Pancreas (tissue), 10 donors: ENCODE data around the gene CD36. TPM values are rescaled to one million over a fixed set of nuclear protein-coding genes. Genes with fewer than 3 reads are reported as not detected.

Source experiments
- ATAC-seq, 4 donors: fragments of 200-7000 bp; cut with Tn5 transposase; one replicate each; pipeline versions ENCODE4 v1.8.0 to v1.9.1; 2020; ENCODE audit warnings: mild to moderate bottlenecking in 4 of 4, moderate library complexity in 4 of 4
- DNase-seq, 6 donors: peaks; one replicate each; pipeline ENCODE4 v3.0.0-alpha.2; 2020
- FAIRE-seq: peaks from 2 replicates; lab custom pipeline; 2012; peaks lifted over from hg19 to GRCh38; lab: Jason Lieb, UNC
- H3K27ac ChIP-seq, 4 donors: fragments of 200-600 bp; sonication (generic); 1 replicate in 3 of 4; 2 replicates in 1 of 4; pipeline versions ENCODE4 v1.5.0 to v1.8.0; 2020
- H3K27me3 ChIP-seq, 4 donors: fragments of 200-600 bp; one replicate each; pipeline ENCODE4 v1.8.0; 2021
- H3K36me3 ChIP-seq, 3 donors: fragments of 200-600 bp; sonication (generic) in 1 of 3; one replicate each; pipeline versions ENCODE4 v1.5.0 to v1.8.0; 2020 to 2021
- H3K4me1 ChIP-seq, 3 donors: fragments of 200-600 bp; one replicate each; pipeline ENCODE4 v1.8.0; 2021
- H3K4me3 ChIP-seq, 4 donors: fragments of 200-600 bp; sonication (generic) in 2 of 4; one replicate each; pipeline versions ENCODE4 v1.5.0 to v1.8.0; 2020 to 2021
- H3K9me3 ChIP-seq, 4 donors: fragments of 200-600 bp; one replicate each; pipeline ENCODE4 v1.8.0; 2021
- WGBS, 2 donors: extraction: QIAGEN DNeasy Blood & Tissue Kit; methylation state at CpG; one replicate each; pipeline ENCODE4 v1.1.7; 2013; 5-methylcytosine and 5-hydroxymethylcytosine counted together
- intact Hi-C, 3 donors: fragments of 100-400 bp; cut with DNase I; formaldehyde crosslinking; loops; one replicate each; pipeline versions ENCODE4 v1.11.1 to v1.14.2; 2022
- polyA plus RNA-seq, 2 donors: library from polyadenylated mRNA; stranded (reverse); fragments of 200-250 nt; gene quantifications; one replicate each; pipeline ENCODE4 v1.2.3, GENCODE V29; 2013
- total RNA-seq, 6 donors: library from RNA; stranded (reverse); fragmentation: NEBNext Ultra II Directional in 4 of 6; extraction: Animal tissue kit (Norgen Biotek cat#: 25700) in 4 of 6; gene quantifications; one replicate each; pipeline versions ENCODE4 v1.2.1 to v1.2.4, GENCODE V29; 2021 to 2023
- TF ChIP-seq, protein P1 (sequence below), 4 donors: fragments of 200-600 bp; sonication (generic) in 3 of 4; IDR thresholded peaks; one replicate each; pipeline versions ENCODE4 v1.5.0 to v1.8.0; 2021; ENCODE audit warnings: antibody characterized with exemption in 4 of 4
- donor health status: healthy with polysubstance abuse.
- donor health status: DM: no; HTN: no; CAD: no; lungs with moderate emphysema.
- donor health status: DM: no; HTN: no; CAD: no.
- donor health status: control.
- donor health status: control.
- donor health status: Bipolar disorder and iron deficiency.
- donor health status: DM: yes; HTN: yes; CAD: no.
- donor health status: DM: no; HTN: no; CAD: no.
- donor health status: DM: no; HTN: no; CAD: no.
- donor health status: DM: yes; HTN: yes; CAD: no.

Gene CD36
- total and polyA plus RNA-seq, 8 donors: 9.8 to 25.0 (median 16.3) TPM

DNA sequence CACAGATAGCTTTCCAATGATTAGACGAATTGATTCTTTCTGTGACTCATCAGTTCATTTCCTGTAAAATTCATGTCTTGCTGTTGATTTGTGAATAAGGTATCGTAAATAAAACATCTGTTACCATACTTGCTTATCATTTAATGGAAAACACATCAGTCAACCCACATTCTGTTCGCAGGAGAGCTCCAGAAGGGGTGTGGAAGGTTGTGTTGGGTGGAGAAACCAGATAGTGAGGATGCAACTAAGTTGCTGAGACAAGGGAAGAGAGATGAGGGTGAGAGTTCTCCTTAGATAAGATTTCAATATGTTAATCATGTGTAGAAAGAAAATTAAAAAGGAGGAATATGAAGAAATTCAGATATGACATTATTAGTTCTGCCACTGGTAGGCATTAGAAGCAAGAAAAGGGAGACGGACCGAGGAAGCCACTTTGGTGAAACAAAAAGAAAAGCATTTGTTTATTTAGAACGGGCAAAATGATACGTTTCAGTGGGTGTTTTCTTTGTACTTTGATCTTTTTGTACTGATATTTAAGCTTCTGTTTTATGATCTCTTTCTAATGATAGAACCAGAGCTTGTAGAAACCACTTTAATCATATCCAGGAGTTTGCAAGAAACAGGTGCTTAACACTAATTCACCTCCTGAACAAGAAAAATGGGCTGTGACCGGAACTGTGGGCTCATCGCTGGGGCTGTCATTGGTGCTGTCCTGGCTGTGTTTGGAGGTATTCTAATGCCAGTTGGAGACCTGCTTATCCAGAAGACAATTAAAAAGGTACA lies 7.8 kb downstream of the CD36 start:
- H3K4me1 ChIP-seq: no peaks in the 10 kb centered on the region
- DNase-seq: no peak
- no peaks in the 10 kb centered on the region for H3K36me3 ChIP-seq
- no peak for FAIRE-seq
- ATAC-seq: no peak
- H3K27ac ChIP-seq: no peak overlapping the region
- WGBS, 2 donors: 62 to 63% methylated on average over 9 of the region's 9 CpGs
- no peaks in the 10 kb centered on the region for H3K27me3 ChIP-seq
- TF ChIP-seq, protein P1, sequence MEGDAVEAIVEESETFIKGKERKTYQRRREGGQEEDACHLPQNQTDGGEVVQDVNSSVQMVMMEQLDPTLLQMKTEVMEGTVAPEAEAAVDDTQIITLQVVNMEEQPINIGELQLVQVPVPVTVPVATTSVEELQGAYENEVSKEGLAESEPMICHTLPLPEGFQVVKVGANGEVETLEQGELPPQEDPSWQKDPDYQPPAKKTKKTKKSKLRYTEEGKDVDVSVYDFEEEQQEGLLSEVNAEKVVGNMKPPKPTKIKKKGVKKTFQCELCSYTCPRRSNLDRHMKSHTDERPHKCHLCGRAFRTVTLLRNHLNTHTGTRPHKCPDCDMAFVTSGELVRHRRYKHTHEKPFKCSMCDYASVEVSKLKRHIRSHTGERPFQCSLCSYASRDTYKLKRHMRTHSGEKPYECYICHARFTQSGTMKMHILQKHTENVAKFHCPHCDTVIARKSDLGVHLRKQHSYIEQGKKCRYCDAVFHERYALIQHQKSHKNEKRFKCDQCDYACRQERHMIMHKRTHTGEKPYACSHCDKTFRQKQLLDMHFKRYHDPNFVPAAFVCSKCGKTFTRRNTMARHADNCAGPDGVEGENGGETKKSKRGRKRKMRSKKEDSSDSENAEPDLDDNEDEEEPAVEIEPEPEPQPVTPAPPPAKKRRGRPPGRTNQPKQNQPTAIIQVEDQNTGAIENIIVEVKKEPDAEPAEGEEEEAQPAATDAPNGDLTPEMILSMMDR (IDR thresholded peaks at IDR 0.05): no peak
- intact Hi-C loops: no loop called here
- H3K9me3 ChIP-seq: no peaks in the 10 kb centered on the region
- H3K4me3 ChIP-seq: no peak overlapping the region

DNA sequence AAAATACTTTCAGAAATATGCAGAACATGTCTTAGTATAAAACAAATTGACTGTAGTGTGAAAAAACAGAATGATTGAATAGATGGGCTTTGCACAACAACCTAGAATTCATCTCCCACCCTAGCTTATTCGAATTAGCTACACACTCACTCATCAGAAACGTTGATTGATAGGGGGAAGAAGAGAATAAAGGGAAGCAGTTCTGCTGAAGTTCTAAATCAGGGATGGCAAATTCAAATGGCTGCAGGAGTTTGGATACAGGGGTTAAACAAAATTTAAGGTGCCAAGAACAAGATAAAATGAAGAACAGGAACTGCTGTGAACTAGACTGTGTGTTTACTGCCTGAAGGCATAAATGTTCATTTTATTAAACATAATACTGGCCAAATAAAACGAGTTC lies 9.0 kb downstream of the CD36 start:
- DNase-seq (no peak), ATAC-seq (no peak), FAIRE-seq (no peak)
- TF ChIP-seq, protein P1 (IDR thresholded peaks at IDR 0.05): no peak
- H3K9me3 ChIP-seq: no peaks in the 10 kb centered on the region
- 49 to 51% methylated on average over 3 of the region's 3 CpGs for WGBS, 2 donors
- no peak overlapping the region for H3K4me3 ChIP-seq
- no peak overlapping the region for H3K27ac ChIP-seq
- no peaks in the 10 kb centered on the region for H3K36me3 ChIP-seq
- intact Hi-C loops: no loop called here
- H3K4me1 ChIP-seq: no peaks in the 10 kb centered on the region
- no peaks in the 10 kb centered on the region for H3K27me3 ChIP-seq

DNA sequence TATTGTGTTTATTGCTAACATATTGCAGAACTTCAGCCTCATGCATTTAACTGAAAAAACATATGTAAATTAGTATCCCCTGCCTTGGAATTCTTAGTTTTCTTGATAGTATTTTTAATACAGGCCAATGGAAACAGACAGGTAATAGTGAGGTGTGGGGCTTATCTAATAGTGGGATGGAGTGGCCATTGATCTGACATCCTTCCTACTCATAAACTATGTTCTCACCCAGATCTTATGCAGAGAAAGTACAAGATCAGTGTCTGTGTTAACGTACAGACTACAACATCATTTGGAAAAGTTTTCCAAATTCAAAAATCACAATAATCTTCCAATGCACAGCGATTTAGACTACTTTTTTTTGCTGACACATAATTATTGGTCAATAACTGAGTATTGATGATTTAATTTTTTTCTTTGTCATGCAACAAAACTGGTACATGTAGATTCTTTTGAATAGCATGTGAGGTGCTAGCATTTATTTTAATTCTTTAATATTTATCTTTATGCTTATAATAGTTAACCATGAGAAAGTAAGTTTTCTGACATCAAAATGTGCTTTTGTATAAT lies 9.7 kb downstream of the CD36 start:
- FAIRE-seq: no peak
- Histone ChIP-seq H3K4me3 (no peak overlapping the region), H3K27me3 (no peaks in the 10 kb centered on the region), H3K9me3 (no peaks in the 10 kb centered on the region), H3K36me3 (no peaks in the 10 kb centered on the region), H3K27ac (no peak overlapping the region), H3K4me1 (no peaks in the 10 kb centered on the region)
- intact Hi-C loops: no loop called here
- TF ChIP-seq, protein P1 (IDR thresholded peaks at IDR 0.05): no peak
- WGBS, 2 donors: 78 to 87% methylated on average over 2 of the region's 2 CpGs
- no peak for ATAC-seq
- no peak for DNase-seq

DNA sequence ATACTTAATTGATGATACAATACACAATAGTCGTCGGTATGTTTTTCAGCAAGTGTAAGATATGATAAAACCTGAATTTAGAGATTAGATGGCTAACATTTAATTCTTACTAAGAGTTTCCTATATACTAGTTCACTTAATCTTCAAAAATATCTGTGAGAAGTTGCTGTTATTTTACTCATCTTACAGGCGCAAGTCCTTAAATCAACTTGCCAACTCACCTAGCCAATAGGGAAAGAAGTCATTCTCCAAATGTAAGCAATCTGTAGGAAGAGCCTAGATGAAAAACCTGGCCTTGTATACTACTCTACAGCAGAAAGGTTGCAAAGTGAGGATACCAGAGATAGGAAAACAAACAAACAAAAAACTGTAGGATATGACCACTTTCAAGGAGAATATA lies 10.6 kb downstream of the CD36 start:
- 78 to 91% methylated on average over 3 of the region's 3 CpGs for WGBS, 2 donors
- H3K9me3 ChIP-seq: no peaks in the 10 kb centered on the region
- ATAC-seq (no peak), FAIRE-seq (no peak), DNase-seq (no peak)
- H3K4me3 ChIP-seq: no peak overlapping the region
- H3K4me1 ChIP-seq: no peaks in the 10 kb centered on the region
- H3K27ac ChIP-seq: no peak overlapping the region
- intact Hi-C loops: no loop called here
- H3K36me3 ChIP-seq: no peaks in the 10 kb centered on the region
- H3K27me3 ChIP-seq: no peaks in the 10 kb centered on the region
- TF ChIP-seq, protein P1 (IDR thresholded peaks at IDR 0.05): no peak

DNA sequence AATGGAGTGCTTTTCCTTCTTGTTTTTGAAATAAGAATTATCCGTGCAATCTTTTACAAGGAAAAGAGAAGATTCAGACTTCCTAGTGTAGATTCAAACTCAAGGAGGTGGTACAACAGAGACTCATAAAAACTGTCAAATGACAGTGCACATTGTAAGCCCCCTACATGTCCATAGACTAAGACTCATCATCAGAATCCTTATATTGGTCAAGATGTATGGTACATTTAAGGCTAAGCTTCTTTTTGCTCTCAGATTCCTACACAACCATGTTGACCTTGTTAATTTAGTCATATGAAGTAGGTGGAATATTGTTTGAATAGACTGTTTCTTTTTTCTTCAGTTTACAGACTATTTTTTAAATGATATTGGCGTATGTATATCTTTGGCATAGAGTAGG lies 11.6 kb downstream of the CD36 start:
- 82 to 86% methylated on average over 2 of the region's 2 CpGs for WGBS, 2 donors
- Histone ChIP-seq H3K9me3 (no peaks in the 10 kb centered on the region), H3K27me3 (no peaks in the 10 kb centered on the region), H3K4me1 (peaks cover 0 to 3% (median 2%) of the 10 kb centered on the region in 3 donors), H3K27ac (no peak overlapping the region), H3K36me3 (no peaks in the 10 kb centered on the region), H3K4me3 (no peak overlapping the region)
- DNase-seq (no peak), ATAC-seq (no peak), FAIRE-seq (no peak)
- TF ChIP-seq, protein P1 (IDR thresholded peaks at IDR 0.05): no peak
- intact Hi-C loops: no loop called here
